Nephron progenitor cell (in vitro differentiated cells): Measurements from ENCODE around the gene TMTC1.

Experiments
- DNase-seq: peaks from one replicate; pipeline ENCODE4 v3.0.0; 2021
- H3K27ac Mint-ChIP-seq: 2 replicates; pipeline ENCODE4 v1.8.0; 2021; ENCODE audit warnings: mild to moderate bottlenecking, moderate library complexity, mixed read lengths
- H3K27me3 Mint-ChIP-seq: 2 replicates; pipeline ENCODE4 v1.8.0; 2021; ENCODE audit warnings: mild to moderate bottlenecking, low read depth, mixed read lengths; ENCODE audit not compliant: poor library complexity
- H3K36me3 Mint-ChIP-seq: 2 replicates; pipeline ENCODE4 v1.8.0; 2021; ENCODE audit warnings: low read depth, mixed read lengths
- H3K4me1 Mint-ChIP-seq: 2 replicates; pipeline ENCODE4 v1.8.0; 2021; ENCODE audit warnings: mixed read lengths
- H3K4me3 Mint-ChIP-seq: 2 replicates; pipeline ENCODE4 v1.8.0; 2021; ENCODE audit warnings: mild to moderate bottlenecking, moderate library complexity, mixed read lengths
- H3K9me3 Mint-ChIP-seq: 2 replicates; pipeline ENCODE4 v1.8.0; 2021; ENCODE audit warnings: mild to moderate bottlenecking, moderate library complexity, mixed read lengths
- CTCF ChIP-seq: fragments of 200-600 bp; sonication (generic); IDR thresholded peaks from 2 replicates; pipeline ENCODE4 v1.5.0; 2021; ENCODE audit warnings: antibody characterized with exemption

Gene TMTC1

GRCh38 chr12:29565727-29566126 is 218.0 kb downstream of the TMTC1 start:
- no peak for DNase-seq
- no peak for TF ChIP-seq CTCF
- peaks cover 18% of the 10 kb centered on the region for H3K36me3 Mint-ChIP-seq
- H3K4me1 Mint-ChIP-seq: peaks cover 47% of the 10 kb centered on the region
- H3K27me3 Mint-ChIP-seq: no peaks in the 10 kb centered on the region
- no peak overlapping the region for H3K4me3 Mint-ChIP-seq
- no peak overlapping the region for H3K27ac Mint-ChIP-seq
- peaks cover 19% of the 10 kb centered on the region for H3K9me3 Mint-ChIP-seq

- Mint-ChIP-seq H3K27me3 (no peaks in the 10 kb centered on the region), H3K27ac (no peak overlapping the region), H3K4me3 (no peak overlapping the region), H3K4me1 (peaks cover 47% of the 10 kb centered on the region), H3K36me3 (peaks cover 18% of the 10 kb centered on the region), H3K9me3 (peaks cover 19% of the 10 kb centered on the region)
- TF ChIP-seq CTCF: no peak
- DNase-seq: no peak
These were observed 218.8 kb downstream of the TMTC1 start for GRCh38 chr12:29564925-29565324.

GRCh38 chr12:29563636-29564035 is 220.1 kb downstream of the TMTC1 start:
- Mint-ChIP-seq H3K4me1 (peaks cover 53% of the 10 kb centered on the region), H3K9me3 (peaks cover 19% of the 10 kb centered on the region), H3K27ac (no peak overlapping the region), H3K4me3 (no peak overlapping the region), H3K36me3 (peaks cover 18% of the 10 kb centered on the region), H3K27me3 (no peaks in the 10 kb centered on the region)
- TF ChIP-seq CTCF: no peak
- no peak for DNase-seq

- no peak overlapping the region for H3K4me3 Mint-ChIP-seq
- no peak for DNase-seq
- peaks cover 18% of the 10 kb centered on the region for H3K36me3 Mint-ChIP-seq
- H3K27me3 Mint-ChIP-seq: no peaks in the 10 kb centered on the region
- H3K4me1 Mint-ChIP-seq: peaks cover 53% of the 10 kb centered on the region
- peaks cover 19% of the 10 kb centered on the region for H3K9me3 Mint-ChIP-seq
- TF ChIP-seq CTCF: no peak
- H3K27ac Mint-ChIP-seq: no peak overlapping the region
These were observed 220.7 kb downstream of the TMTC1 start for GRCh38 chr12:29563071-29563470.

- Mint-ChIP-seq H3K36me3 (peaks cover 18% of the 10 kb centered on the region), H3K4me1 (peaks cover 53% of the 10 kb centered on the region), H3K4me3 (no peak overlapping the region), H3K9me3 (peaks cover 19% of the 10 kb centered on the region), H3K27ac (no peak overlapping the region), H3K27me3 (no peaks in the 10 kb centered on the region)
- TF ChIP-seq CTCF: no peak
- DNase-seq: no peak
These were observed 221.5 kb downstream of the TMTC1 start for GRCh38 chr12:29562110-29562804.

- Mint-ChIP-seq H3K27me3 (no peaks in the 10 kb centered on the region), H3K27ac (no peak overlapping the region), H3K4me3 (no peak overlapping the region), H3K4me1 (peaks cover 49% of the 10 kb centered on the region), H3K36me3 (peaks cover 18% of the 10 kb centered on the region), H3K9me3 (peaks cover 19% of the 10 kb centered on the region)
- no peak for TF ChIP-seq CTCF
- no peak for DNase-seq
These were observed 222.1 kb downstream of the TMTC1 start for GRCh38 chr12:29561664-29562071.
